Astrocyte of the cerebellum (primary cell): Measurements from ENCODE around the gene ALDH1L2.
A peak's percentile ranks its signal among the peaks of the same experiment; 100 is the strongest.

Source experiments
- DNase-seq: peaks from one replicate; pipeline ENCODE4 v3.0.0-alpha.2; 2011; ENCODE audit warnings: low read depth
- H3K4me3 ChIP-seq: 2 replicates; pipeline ENCODE4 v1.5.1; 2011; ENCODE audit warnings: mild to moderate bottlenecking, low read depth, low read length, moderate library complexity
- in situ Hi-C: cut with HindIII; loops from 2 replicates; pipeline ENCODE4 v1.10.0; 2017; ENCODE audit warnings: low sequenced_read_pairs
- TF ChIP-seq, protein P1 (sequence below): IDR thresholded peaks from 2 replicates; pipeline ENCODE4 v1.5.1; 2012; ENCODE audit warnings: low read length, low read depth, moderate library complexity, mild to moderate bottlenecking; ENCODE audit errors: missing control alignments

ALDH1L2 gene

DNA sequence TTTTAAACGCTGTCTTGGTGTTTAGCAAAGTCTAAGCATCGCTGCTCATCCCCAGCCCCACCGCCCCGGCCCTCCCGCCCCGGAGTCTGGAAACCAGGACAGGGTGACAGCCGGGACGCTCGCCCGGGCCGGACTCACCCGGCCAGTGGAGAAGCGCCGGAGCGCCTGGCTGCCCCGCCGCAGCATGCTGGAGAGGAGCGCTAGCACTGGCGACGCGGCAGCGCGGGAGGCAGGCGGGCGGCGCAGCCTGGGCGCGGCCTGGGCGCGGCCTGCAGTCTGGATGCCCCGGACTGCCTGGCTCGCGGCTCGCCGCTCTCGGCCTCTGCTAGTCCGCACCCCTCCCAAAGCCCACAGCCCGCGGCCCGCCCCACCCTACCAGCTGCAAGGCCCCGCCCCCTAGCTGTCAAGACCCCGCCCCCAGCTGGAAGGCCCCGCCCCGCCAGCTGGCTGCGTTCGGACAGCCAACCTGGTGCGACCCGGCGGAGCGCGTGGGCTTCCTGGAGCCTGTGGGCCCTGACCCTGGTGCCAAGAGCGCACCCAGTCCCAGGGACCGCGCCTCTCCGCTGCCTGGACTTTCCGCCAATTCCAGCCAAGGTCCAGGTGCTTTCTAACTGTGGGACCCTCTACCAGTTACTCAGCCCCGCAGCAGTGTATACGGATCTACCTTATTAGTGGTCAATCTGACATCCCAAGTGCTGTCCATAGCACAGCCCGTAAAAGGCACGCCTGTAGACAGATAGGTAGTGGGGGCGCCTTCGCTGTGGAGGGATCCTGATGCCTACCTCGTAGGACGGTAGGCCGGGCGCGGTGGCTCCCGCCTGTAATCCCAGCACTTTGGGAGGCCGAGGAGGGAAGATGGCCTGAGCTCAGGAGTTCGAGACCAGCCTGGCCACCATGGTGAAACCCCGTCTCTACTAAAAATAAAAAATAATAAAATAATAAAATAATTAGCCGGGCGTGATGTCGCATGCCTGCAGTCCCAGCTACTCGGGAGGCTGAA lies at the start of gene ALDH1L2:
TSS of gene ALDH1L2 (minus strand) at position 208 of the 1,000 bp plus-strand sequence. CDS start at position 186, 22 bp downstream.
- no peak for DNase-seq
- peak within 1 kb of the TSS; percentile 47 for H3K4me3 ChIP-seq
- in situ Hi-C loops = no loop called here
- TF ChIP-seq, protein P1, sequence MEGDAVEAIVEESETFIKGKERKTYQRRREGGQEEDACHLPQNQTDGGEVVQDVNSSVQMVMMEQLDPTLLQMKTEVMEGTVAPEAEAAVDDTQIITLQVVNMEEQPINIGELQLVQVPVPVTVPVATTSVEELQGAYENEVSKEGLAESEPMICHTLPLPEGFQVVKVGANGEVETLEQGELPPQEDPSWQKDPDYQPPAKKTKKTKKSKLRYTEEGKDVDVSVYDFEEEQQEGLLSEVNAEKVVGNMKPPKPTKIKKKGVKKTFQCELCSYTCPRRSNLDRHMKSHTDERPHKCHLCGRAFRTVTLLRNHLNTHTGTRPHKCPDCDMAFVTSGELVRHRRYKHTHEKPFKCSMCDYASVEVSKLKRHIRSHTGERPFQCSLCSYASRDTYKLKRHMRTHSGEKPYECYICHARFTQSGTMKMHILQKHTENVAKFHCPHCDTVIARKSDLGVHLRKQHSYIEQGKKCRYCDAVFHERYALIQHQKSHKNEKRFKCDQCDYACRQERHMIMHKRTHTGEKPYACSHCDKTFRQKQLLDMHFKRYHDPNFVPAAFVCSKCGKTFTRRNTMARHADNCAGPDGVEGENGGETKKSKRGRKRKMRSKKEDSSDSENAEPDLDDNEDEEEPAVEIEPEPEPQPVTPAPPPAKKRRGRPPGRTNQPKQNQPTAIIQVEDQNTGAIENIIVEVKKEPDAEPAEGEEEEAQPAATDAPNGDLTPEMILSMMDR = no peak

DNA sequence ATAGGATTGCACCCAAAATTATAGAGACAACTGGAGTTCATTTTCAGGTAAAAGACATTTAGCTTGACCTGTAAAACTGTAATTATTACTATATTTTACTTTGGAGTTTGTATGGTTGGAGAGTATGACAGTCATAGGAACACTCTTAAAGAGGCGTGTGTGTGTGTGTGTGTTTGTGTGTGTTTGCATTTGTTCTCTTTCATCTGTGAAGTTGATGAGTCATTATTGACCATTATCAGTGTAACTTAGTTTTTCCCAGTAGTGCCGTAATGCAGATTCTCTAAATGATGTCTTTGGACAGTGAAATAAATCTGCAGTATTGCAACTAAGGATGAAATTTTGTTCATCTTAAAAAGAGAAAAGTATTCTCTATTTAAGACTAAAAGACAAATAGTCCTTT lies 36.3 kb upstream of the ALDH1L2 start:
- H3K4me3 ChIP-seq = no peak overlapping the region
- in situ Hi-C loops = no loop called here
- DNase-seq = no peak
- TF ChIP-seq, protein P1 = no peak

DNA sequence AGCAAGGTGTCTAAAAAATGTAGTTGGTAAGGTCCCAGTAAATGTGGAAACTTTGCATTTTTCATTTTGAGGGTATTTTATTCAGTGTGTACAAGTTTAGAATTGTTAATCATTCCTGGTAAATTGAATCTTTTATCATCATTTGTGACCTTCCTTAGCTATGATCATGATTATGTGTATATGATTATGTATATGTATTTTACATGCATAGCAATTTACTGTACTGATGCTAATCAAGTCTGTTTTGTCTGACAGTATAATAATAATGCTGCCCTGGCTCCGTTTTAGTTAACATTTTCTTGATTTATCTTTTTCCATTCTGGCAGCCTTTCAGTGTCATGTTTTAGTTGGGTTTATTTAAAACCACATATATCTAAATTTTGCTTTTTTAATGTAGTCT lies 32.7 kb upstream of the ALDH1L2 start:
- no peak for DNase-seq
- in situ Hi-C loops = no loop called here
- TF ChIP-seq, protein P1 = no peak
- H3K4me3 ChIP-seq = no peak overlapping the region

DNA sequence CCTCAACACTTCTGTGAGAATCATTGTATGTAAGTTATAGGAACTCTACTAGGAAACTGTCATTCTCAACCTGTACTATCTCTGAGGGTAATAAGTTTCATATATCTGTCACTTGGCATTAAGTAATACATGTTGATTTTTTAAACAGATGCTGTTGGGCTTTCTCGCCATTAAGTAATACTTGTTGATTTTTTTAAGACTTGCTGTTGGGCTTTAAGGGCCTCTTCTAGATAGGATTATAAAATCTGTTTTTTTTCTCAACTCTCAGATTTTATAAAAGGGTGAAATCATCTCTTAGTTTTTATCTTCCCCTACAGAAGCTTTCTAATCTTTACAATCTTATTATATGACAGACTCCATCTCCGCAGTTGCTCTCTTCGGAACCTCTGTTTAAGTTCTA lies 28.8 kb upstream of the ALDH1L2 start:
- TF ChIP-seq, protein P1 = no peak
- in situ Hi-C loops = no loop called here
- no peak for DNase-seq
- H3K4me3 ChIP-seq = no peak overlapping the region

DNA sequence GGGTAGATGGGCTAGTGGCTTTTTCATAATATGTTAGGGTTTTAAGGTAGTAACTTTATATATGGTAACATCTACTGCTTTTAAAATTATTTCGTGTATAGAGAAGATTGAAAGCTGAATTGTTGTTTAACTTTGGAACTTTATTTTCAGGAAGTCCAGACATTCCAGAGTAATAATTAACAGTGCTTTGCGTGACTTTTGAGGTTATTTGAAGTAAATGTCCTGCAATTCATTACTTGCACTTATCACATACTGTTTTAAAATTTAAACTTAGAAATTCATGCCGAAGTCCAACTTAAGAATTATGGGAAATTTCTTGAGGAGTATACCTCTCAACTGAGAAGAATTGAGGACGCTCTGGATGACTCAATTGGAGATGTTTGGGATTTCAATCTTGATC lies 26.6 kb upstream of the ALDH1L2 start:
- in situ Hi-C loops = no loop called here
- H3K4me3 ChIP-seq = no peak overlapping the region
- TF ChIP-seq, protein P1 = no peak
- DNase-seq = no peak

DNA sequence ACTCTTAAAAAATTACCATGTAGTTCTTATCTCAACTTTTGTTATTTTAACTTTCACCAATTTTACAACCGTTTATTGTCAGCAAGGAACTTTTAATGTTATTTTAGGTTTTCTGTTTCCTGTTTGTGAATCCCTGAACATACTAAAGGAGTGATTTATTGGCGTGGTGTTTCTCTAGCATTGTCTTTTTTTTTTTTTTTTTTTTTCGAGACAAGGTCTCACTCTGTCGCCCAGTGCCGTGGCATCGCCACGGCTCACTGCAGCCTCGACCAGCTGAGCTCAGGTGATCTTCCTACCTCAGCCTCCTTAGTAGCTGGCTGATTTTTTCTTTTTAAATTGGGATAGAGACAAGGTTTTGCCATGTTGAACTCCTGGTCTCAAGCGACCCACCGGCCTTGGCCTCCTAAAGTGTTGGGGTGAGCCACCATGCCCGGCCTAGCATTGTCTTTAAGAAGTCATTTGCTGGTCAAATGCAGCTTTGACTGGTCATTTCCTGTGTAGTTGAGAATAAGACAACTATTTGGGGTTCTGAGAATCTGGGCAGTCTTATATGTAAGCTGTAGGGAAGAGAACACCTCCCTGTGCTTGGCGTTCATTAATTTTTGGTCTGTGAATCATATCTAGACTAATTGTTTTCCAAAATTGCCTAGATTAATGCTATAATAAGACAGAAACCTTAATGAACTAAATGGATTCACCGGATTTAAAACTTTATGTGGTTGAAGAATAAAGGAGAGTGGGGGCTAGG lies 25.4 kb upstream of the ALDH1L2 start:
- no peak for DNase-seq

More for the DNA sequence above, 25.4 kb upstream of the ALDH1L2 start:
- in situ Hi-C loops = no loop called here
- TF ChIP-seq, protein P1 = no peak
- peak overlapping the region; percentile 87 for H3K4me3 ChIP-seq
